Activated CD4-positive, alpha-beta T cell treated with anti-CD3 and anti-CD28 coated beads for 4 hours (primary cell): ENCODE data around the gene SCN10A.

Experiments
- DNase-seq, 2 donors: peaks; one replicate each; pipeline ENCODE4 v3.0.0-alpha.2; 2020

The SCN10A gene

GRCh38 chr3:38649500-38650247, 166.3 kb downstream of the SCN10A start, which contains the start of gene SCN5A:
Gene SCN5A (minus strand): TSS chr3:38649687. CDS start chr3:38633307, 16,380 bp downstream.
- peak; percentile 56 to 71 for DNase-seq

- peak in 1 of 2 donors; percentile 6 for DNase-seq
Observed at GRCh38 chr3:38648659-38649499, 167.1 kb downstream of the SCN10A start.

GRCh38 chr3:38648024-38648658, 167.9 kb downstream of the SCN10A start:
- no peak for DNase-seq

- DNase-seq: no peak
Observed at GRCh38 chr3:38647217-38647970, 168.6 kb downstream of the SCN10A start.
